ENCODE measurements around the gene TBC1D5. TPM values are rescaled to one million over a fixed set of nuclear protein-coding genes. Genes with fewer than 3 reads are reported as not detected.

TBC1D5 gene
- total RNA-seq, 2 donors from 2014 or later = 68.8 to 77.7 TPM

DNA sequence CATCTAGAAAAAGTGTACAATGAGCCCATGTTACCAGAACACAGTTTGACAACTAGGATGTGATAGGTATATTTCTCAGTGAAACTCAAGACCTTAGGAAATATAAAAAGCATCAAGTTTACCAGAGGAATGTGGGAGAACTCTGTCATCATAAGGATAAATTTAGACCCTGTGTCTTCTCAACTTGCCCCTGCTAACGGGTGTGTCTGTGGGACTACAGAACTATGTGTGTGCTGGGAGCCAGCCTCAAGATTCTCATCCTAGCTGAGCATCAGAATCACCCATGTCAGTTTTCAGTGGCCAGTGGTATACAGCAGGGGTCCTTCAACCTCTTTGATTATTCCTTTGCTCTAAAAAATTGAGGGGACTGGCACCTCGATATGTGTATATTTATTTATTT, 464.4 kb downstream of the TBC1D5 start:
- no peaks in the 10 kb centered on the region for H3K9me3 Mint-ChIP-seq

DNA sequence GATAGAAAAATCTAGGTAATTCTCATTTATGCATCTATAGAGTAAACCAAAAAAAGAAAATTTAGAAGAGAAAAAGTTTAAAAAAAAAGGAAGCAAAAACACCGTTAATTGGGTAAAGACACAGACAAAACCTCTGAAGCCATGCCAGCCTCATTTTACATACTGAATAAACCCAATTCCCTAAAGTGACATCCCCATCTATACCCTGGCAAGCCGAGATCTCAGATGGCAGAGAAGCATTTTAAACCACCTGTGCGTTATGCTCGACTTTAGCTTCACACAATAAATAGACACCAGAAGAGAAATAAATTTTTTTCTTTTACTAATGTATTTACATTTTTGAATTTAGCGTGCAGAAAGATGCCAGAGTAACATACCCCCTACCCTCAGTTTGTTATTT, 475.6 kb downstream of the TBC1D5 start:
- Histone ChIP-seq H3K4me1 (ENCODE audit: control insufficient read depth, insufficient read depth, low read length) (peaks cover 3% of the 10 kb centered on the region), H3K9ac (ENCODE audit: extremely low read depth, low read length, poor library complexity, severe bottlenecking) (no peak overlapping the region), H3K27me3 (ENCODE audit: control insufficient read depth, insufficient read depth, low read length, poor library complexity, severe bottlenecking) (no peaks in the 10 kb centered on the region), H3K36me3 (ENCODE audit: control insufficient read depth, insufficient read depth, low read length) (no peaks in the 10 kb centered on the region), H3K4me3 (ENCODE audit: low read length) (no peak overlapping the region), H3K27ac (ENCODE audit: low read depth, low read length) (no peak overlapping the region), H3K9me3 (ENCODE audit: control insufficient read depth, low read length) (no peaks in the 10 kb centered on the region)
- peaks cover 14% of the 10 kb centered on the region for H3K4me1 Mint-ChIP-seq
- no peak overlapping the region for H3K27ac Mint-ChIP-seq
- WGBS, 2 experiments (ENCODE audit: insufficient coverage in 1 of 2, insufficient read length in 1 of 2) = 89% methylated on average over 4 of the region's 5 CpGs; no CpG with 5 or more reads in 1 of the 2 experiments
- no peak for DNase-seq
- H3K9me3 Mint-ChIP-seq = no peaks in the 10 kb centered on the region
- H3K36me3 Mint-ChIP-seq (ENCODE audit: low read depth) = no peaks in the 10 kb centered on the region
- H3K4me3 Mint-ChIP-seq = no peak overlapping the region
- no peaks in the 10 kb centered on the region for H3K27me3 Mint-ChIP-seq (ENCODE audit: insufficient read depth)
- TF ChIP-seq, protein P1, sequence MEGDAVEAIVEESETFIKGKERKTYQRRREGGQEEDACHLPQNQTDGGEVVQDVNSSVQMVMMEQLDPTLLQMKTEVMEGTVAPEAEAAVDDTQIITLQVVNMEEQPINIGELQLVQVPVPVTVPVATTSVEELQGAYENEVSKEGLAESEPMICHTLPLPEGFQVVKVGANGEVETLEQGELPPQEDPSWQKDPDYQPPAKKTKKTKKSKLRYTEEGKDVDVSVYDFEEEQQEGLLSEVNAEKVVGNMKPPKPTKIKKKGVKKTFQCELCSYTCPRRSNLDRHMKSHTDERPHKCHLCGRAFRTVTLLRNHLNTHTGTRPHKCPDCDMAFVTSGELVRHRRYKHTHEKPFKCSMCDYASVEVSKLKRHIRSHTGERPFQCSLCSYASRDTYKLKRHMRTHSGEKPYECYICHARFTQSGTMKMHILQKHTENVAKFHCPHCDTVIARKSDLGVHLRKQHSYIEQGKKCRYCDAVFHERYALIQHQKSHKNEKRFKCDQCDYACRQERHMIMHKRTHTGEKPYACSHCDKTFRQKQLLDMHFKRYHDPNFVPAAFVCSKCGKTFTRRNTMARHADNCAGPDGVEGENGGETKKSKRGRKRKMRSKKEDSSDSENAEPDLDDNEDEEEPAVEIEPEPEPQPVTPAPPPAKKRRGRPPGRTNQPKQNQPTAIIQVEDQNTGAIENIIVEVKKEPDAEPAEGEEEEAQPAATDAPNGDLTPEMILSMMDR (conservative IDR thresholded peaks at IDR 0.05) = no peak

More for the DNA sequence above, 464.4 kb downstream of the TBC1D5 start:
- no peak for DNase-seq
- Mint-ChIP-seq H3K4me1 (no peaks in the 10 kb centered on the region), H3K27ac (no peak overlapping the region), H3K27me3 (ENCODE audit: insufficient read depth) (no peaks in the 10 kb centered on the region), H3K36me3 (ENCODE audit: low read depth) (no peaks in the 10 kb centered on the region), H3K4me3 (no peak overlapping the region)
- Histone ChIP-seq H3K9ac (ENCODE audit: extremely low read depth, low read length, poor library complexity, severe bottlenecking) (no peak overlapping the region), H3K9me3 (ENCODE audit: control insufficient read depth, low read length) (no peaks in the 10 kb centered on the region), H3K4me1 (ENCODE audit: control insufficient read depth, insufficient read depth, low read length) (no peaks in the 10 kb centered on the region), H3K36me3 (ENCODE audit: control insufficient read depth, insufficient read depth, low read length) (no peaks in the 10 kb centered on the region), H3K27me3 (ENCODE audit: control insufficient read depth, insufficient read depth, low read length, poor library complexity, severe bottlenecking) (no peaks in the 10 kb centered on the region), H3K4me3 (ENCODE audit: low read length) (no peak overlapping the region), H3K27ac (ENCODE audit: low read depth, low read length) (no peak overlapping the region)
- TF ChIP-seq, protein P1 (conservative IDR thresholded peaks at IDR 0.05) = no peak
- WGBS, 2 experiments (ENCODE audit: insufficient coverage in 1 of 2, insufficient read length in 1 of 2) = 60 to 89% methylated on average over 1 of the region's 2 CpGs

DNA sequence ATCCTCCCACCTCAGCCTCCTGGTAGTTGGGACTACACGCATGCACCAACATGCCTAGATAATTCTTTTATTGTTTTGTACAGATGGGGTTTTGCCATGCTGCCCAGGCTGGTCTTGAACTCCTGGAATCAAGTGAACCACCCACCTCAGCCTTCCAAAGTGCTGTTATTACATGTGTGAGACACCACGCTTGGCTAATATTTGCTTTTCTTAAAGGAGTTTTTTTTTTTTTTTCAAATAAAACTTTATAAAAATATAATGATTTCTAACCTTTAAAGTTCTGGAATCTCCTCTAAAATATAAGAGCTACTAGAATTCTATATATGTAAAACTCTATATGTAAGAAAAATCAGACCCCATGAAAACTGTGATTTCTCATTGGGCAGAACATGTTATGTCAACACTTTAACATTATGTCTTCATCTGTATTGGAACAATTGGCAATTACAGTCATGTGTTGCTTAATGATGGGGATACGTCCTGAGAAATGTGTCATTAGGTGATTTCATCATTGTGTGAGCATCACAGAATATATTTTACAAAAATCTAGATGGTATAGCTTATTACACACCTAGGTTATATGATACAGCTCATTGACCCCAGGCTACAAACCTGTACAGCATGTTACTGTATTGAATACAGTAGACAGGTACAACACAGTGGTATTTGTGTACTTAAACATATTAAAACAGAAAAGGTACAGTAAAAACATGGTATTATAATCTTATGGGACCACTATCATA, 480.6 kb downstream of the TBC1D5 start:
- no peak overlapping the region for H3K27ac Mint-ChIP-seq
- H3K4me3 Mint-ChIP-seq = no peak overlapping the region
- DNase-seq = no peak
- Histone ChIP-seq H3K27me3 (ENCODE audit: control insufficient read depth, insufficient read depth, low read length, poor library complexity, severe bottlenecking) (no peaks in the 10 kb centered on the region), H3K36me3 (ENCODE audit: control insufficient read depth, insufficient read depth, low read length) (no peaks in the 10 kb centered on the region), H3K27ac (ENCODE audit: low read depth, low read length) (no peak overlapping the region), H3K9me3 (ENCODE audit: control insufficient read depth, low read length) (no peaks in the 10 kb centered on the region), H3K4me1 (ENCODE audit: control insufficient read depth, insufficient read depth, low read length) (peaks cover 3% of the 10 kb centered on the region), H3K4me3 (ENCODE audit: low read length) (no peak overlapping the region), H3K9ac (ENCODE audit: extremely low read depth, low read length, poor library complexity, severe bottlenecking) (no peak overlapping the region)
- H3K36me3 Mint-ChIP-seq (ENCODE audit: low read depth) = no peaks in the 10 kb centered on the region
- TF ChIP-seq, protein P1 (conservative IDR thresholded peaks at IDR 0.05) = no peak
- H3K9me3 Mint-ChIP-seq = no peaks in the 10 kb centered on the region
- 80 to 85% methylated on average over 1 of the region's 3 CpGs for WGBS, 2 experiments (ENCODE audit: insufficient coverage in 1 of 2, insufficient read length in 1 of 2)
- peaks cover 16% of the 10 kb centered on the region for H3K4me1 Mint-ChIP-seq
- H3K27me3 Mint-ChIP-seq (ENCODE audit: insufficient read depth) = no peaks in the 10 kb centered on the region
